CD14-positive monocyte (primary cell): Measurements from ENCODE around the gene TBL1XR1. TPM values are rescaled to one million over a fixed set of nuclear protein-coding genes. Genes with fewer than 3 reads are reported as not detected.

Experiments
- DNase-seq, 3 donors: peaks; one replicate each; pipeline ENCODE4 v3.0.0-alpha.2; 2011 to 2022
- H2AFZ ChIP-seq: 2 replicates; pipeline ENCODE4 v1.6.0; 2012; ENCODE audit warnings: mild to moderate bottlenecking, low read depth, low read length, inconsistent platforms; ENCODE audit not compliant: insufficient read depth, poor library complexity, severe bottlenecking
- H3K27ac ChIP-seq, 2 donors: 1 replicate in 1 of 2; 2 replicates in 1 of 2; pipeline ENCODE4 v1.5.1; 2012 to 2013; ENCODE audit warnings: low read length in 2 of 2, control low read depth in 1 of 2, inconsistent platforms in 1 of 2, low read depth in 1 of 2, mild to moderate bottlenecking in 1 of 2
- H3K27me3 ChIP-seq, 2 donors: one replicate each; pipeline versions ENCODE4 v1.6.0 to v1.6.1; 2011 to 2013; ENCODE audit warnings: low read length in 2 of 2; ENCODE audit not compliant: control insufficient read depth in 2 of 2, insufficient read depth in 2 of 2
- H3K36me3 ChIP-seq, 2 donors: replicated peaks in 1 of 2; 1 replicate in 1 of 2; 2 replicates in 1 of 2; pipeline versions ENCODE4 v1.5.1 to v1.6.1; 2012 to 2013; ENCODE audit warnings: low read length in 2 of 2, control low read depth in 1 of 2, inconsistent platforms in 1 of 2, mild to moderate bottlenecking in 1 of 2; ENCODE audit not compliant: insufficient read depth in 2 of 2, control insufficient read depth in 1 of 2
- H3K4me1 ChIP-seq, 2 donors: 1 replicate in 1 of 2; 2 replicates in 1 of 2; pipeline versions ENCODE4 v1.5.1 to v1.6.1; 2012 to 2013; ENCODE audit warnings: low read length in 2 of 2, control low read depth in 1 of 2, inconsistent platforms in 1 of 2, mild to moderate bottlenecking in 1 of 2, moderate library complexity in 1 of 2; ENCODE audit not compliant: insufficient read depth in 2 of 2, control insufficient read depth in 1 of 2
- H3K4me2 ChIP-seq: replicated peaks from 2 replicates; pipeline ENCODE3; 2012; ENCODE audit warnings: low read length, moderate library complexity, mild to moderate bottlenecking; ENCODE audit not compliant: poor library complexity, severe bottlenecking; ENCODE audit errors: extremely low read depth
- H3K4me3 ChIP-seq, 3 experiments: fragments of 200-600 bp in 1 of 3; sonication (generic) in 1 of 3; replicated peaks in 1 of 3; 1 replicate in 2 of 3; 2 replicates in 1 of 3; pipeline ENCODE4 v1.5.1; 2011 to 2013; ENCODE audit warnings: low read length in 3 of 3, mild to moderate bottlenecking in 3 of 3, control low read depth in 2 of 3, low read depth in 2 of 3, inconsistent platforms in 1 of 3, moderate library complexity in 1 of 3
- H3K79me2 ChIP-seq: 2 replicates; pipeline ENCODE4 v1.6.0; 2012; ENCODE audit warnings: mild to moderate bottlenecking, control low read depth, inconsistent platforms, low read length, moderate library complexity; ENCODE audit not compliant: insufficient read depth
- H3K9ac ChIP-seq: 2 replicates; pipeline ENCODE4 v1.6.0; 2017; ENCODE audit warnings: low read length, mild to moderate bottlenecking; ENCODE audit not compliant: insufficient read depth, poor library complexity, severe bottlenecking
- H3K9me3 ChIP-seq, 2 donors: replicated peaks in 1 of 2; 1 replicate in 1 of 2; 2 replicates in 1 of 2; pipeline versions ENCODE4 v1.5.1 to v1.6.1; 2012 to 2013; ENCODE audit warnings: low read length in 2 of 2, control low read depth in 1 of 2; ENCODE audit not compliant: control insufficient read depth in 1 of 2, insufficient read depth in 1 of 2
- H4K20me1 ChIP-seq: 2 replicates; pipeline ENCODE4 v1.6.0; 2012; ENCODE audit warnings: mild to moderate bottlenecking, low read length, control low read depth, moderate library complexity; ENCODE audit not compliant: insufficient read depth
- H3K27ac Mint-ChIP-seq, 7 donors: one replicate each; pipeline ENCODE4 v1.8.0; 2020; ENCODE audit warnings: mild to moderate bottlenecking in 7 of 7, mixed read lengths in 7 of 7, moderate library complexity in 6 of 7, inconsistent platforms in 2 of 7
- H3K27me3 Mint-ChIP-seq, 3 donors: one replicate each; pipeline ENCODE4 v1.8.0; 2021 to 2022; ENCODE audit warnings: low read depth in 3 of 3, mild to moderate bottlenecking in 3 of 3, mixed read lengths in 3 of 3, moderate library complexity in 3 of 3, inconsistent platforms in 1 of 3
- H3K36me3 Mint-ChIP-seq, 2 donors: one replicate each; pipeline ENCODE4 v1.8.0; 2020; ENCODE audit warnings: mixed read lengths in 2 of 2, inconsistent platforms in 1 of 2, mild to moderate bottlenecking in 1 of 2
- H3K4me1 Mint-ChIP-seq: one replicate; pipeline ENCODE4 v1.8.0; 2020; ENCODE audit warnings: mild to moderate bottlenecking, mixed read lengths
- H3K4me3 Mint-ChIP-seq, 2 donors: one replicate each; pipeline ENCODE4 v1.8.0; 2020; ENCODE audit warnings: mild to moderate bottlenecking in 2 of 2, mixed read lengths in 2 of 2, moderate library complexity in 1 of 2
- H3K9me3 Mint-ChIP-seq, 7 donors: one replicate each; pipeline ENCODE4 v1.8.0; 2020 to 2022; ENCODE audit warnings: mixed read lengths in 7 of 7, mild to moderate bottlenecking in 6 of 7, moderate library complexity in 6 of 7, inconsistent platforms in 2 of 7
- CTCF ChIP-seq: fragments of 200-600 bp; IDR thresholded peaks from one replicate; pipeline ENCODE4 v1.8.0; 2022; ENCODE audit warnings: antibody characterized with exemption, mild to moderate bottlenecking
- WGBS: methylation state at CpG from one replicate; pipeline ENCODE4 v1.1.5; 2013; ENCODE audit warnings: missing lambda C conversion rate; ENCODE audit not compliant: insufficient coverage; 5-methylcytosine and 5-hydroxymethylcytosine counted together
- intact Hi-C, 2 donors: fragments of 100-400 bp; cut with micrococcal nuclease; formaldehyde crosslinking; loops; one replicate each; pipeline versions ENCODE4 v1.15.0 to v1.15.1; 2023
- polyA plus RNA-seq, 3 donors: library from polyadenylated mRNA; depleted of rRNA in 1 of 3; unstranded in 2 of 3; stranded (reverse) in 1 of 3; fragments of 300-500 nt in 2 of 3; fragments of >200 nt in 1 of 3; fragmentation: Illumina TruSeq in 2 of 3; gene quantifications; 1 replicate in 2 of 3; 2 replicates in 1 of 3; pipeline ENCODE4 v1.2.3, GENCODE V29; 2012 to 2021

Gene TBL1XR1
- polyA plus RNA-seq, 3 donors, result 10.2 to 20.4 (median 18.3) TPM

DNA sequence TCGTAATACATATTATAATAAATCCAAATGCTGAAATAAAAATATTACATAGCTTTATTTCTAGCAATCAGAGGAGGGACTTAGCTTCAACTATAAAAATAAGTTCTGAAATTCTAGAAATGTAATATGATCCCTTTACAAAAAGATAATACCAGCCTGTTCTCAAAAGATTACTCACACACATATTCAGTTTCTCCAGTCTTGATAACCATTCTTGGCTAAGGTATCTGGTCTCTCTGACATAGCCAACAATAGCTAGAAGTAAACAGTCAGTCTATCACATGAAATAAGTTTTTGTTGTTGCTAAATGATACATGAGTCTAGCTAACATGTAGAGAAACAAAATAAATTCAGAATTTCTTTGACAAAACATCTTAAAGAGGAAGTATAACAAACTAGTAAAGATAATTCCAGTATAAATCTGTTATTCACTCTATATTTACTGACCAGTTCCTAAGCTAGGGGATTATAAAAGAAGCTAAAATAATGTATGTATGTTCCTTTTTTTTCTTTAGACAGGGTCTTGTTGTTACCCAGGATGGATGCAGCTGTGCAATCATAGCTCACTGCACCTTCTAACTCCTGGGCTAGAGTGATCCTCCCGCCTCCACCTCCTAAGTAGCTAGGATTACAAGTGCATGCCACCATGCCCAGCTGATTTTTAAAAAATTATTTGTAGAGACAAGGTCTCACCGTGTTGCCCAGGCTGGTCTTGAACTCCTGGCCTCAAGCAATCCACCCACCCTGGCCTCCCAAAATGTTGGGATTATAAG lies 170.6 kb downstream of the TBL1XR1 start:
- Mint-ChIP-seq H3K36me3 (peaks cover 62 to 78% of the 10 kb centered on the region in 2 donors), H3K4me1 (no peaks in the 10 kb centered on the region), H3K4me3 (no peak overlapping the region), H3K9me3 (no peaks in the 10 kb centered on the region), H3K27me3 (peaks cover 0 to 1% (median 0%) of the 10 kb centered on the region in 3 donors), H3K27ac (peak overlapping the region in 3 of 7 donors; percentile 8 to 38 (median 15))
- H2AFZ ChIP-seq, result no peak overlapping the region
- H3K27ac ChIP-seq, result no peak overlapping the region
- no peak for DNase-seq
- no peaks in the 10 kb centered on the region for H3K9me3 ChIP-seq
- H3K27me3 ChIP-seq, result no peaks in the 10 kb centered on the region
- H3K9ac ChIP-seq, result no peak overlapping the region
- peaks cover 52 to 89% of the 10 kb centered on the region in 2 donors for H3K36me3 ChIP-seq
- H3K4me2 ChIP-seq, result no peak overlapping the region
- H4K20me1 ChIP-seq, result no peaks in the 10 kb centered on the region
- no peaks in the 10 kb centered on the region for H3K79me2 ChIP-seq
- WGBS, result 100% methylated on average over 1 of the region's 3 CpGs
- no peak for TF ChIP-seq CTCF
- no peaks in the 10 kb centered on the region for H3K4me1 ChIP-seq
- no peak overlapping the region for H3K4me3 ChIP-seq
- intact Hi-C loops, result no loop called here

DNA sequence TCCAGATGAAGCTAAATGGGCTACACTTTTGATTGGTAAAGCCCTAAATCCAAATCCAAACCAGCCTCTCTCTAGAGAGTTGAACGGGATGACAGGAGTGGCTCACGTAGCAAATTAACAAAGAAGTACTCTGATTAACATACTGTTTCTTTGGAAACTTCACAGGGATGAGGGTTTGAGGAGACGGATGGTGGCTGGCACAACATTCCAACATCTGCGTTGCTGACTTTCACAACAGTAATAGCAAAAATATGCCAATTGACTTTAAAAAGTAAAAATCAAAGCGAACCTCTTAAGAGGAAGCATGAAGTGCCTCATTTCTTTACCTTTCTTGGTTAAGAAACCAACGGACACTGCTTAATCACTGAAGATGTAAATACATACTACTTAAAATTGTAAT lies 181.4 kb downstream of the TBL1XR1 start:
- no peaks in the 10 kb centered on the region for H3K4me1 ChIP-seq
- H3K36me3 Mint-ChIP-seq, result peaks cover 15 to 23% of the 10 kb centered on the region in 2 donors
- H3K27ac Mint-ChIP-seq, result no peak overlapping the region

More for the DNA sequence above, 181.4 kb downstream of the TBL1XR1 start:
- peaks cover 0 to 2% (median 0%) of the 10 kb centered on the region in 3 donors for H3K27me3 Mint-ChIP-seq
- H3K4me3 ChIP-seq, result no peak overlapping the region
- H3K4me3 Mint-ChIP-seq, result no peak overlapping the region
- TF ChIP-seq CTCF, result no peak
- no peaks in the 10 kb centered on the region for H3K9me3 ChIP-seq
- no peak overlapping the region for H3K4me2 ChIP-seq
- intact Hi-C loops, result no loop called here
- H3K4me1 Mint-ChIP-seq, result no peaks in the 10 kb centered on the region
- H3K27ac ChIP-seq, result no peak overlapping the region
- peaks cover 8 to 30% of the 10 kb centered on the region in 2 donors for H3K36me3 ChIP-seq
- no peak overlapping the region for H3K9ac ChIP-seq
- no peak overlapping the region for H2AFZ ChIP-seq
- H4K20me1 ChIP-seq, result no peaks in the 10 kb centered on the region
- no peak for DNase-seq
- peaks cover 0 to 2% (median 0%) of the 10 kb centered on the region in 7 donors for H3K9me3 Mint-ChIP-seq
- WGBS, result no CpG with 5 or more reads among the region's 6 CpGs
- no peaks in the 10 kb centered on the region for H3K27me3 ChIP-seq
- no peaks in the 10 kb centered on the region for H3K79me2 ChIP-seq
